HG02938 (cell line): Measurements from ENCODE around the gene ATOH7.
A peak's percentile ranks its signal among the peaks of the same experiment; 100 is the strongest.
"Not testable (repeated sequence)": the region's sequence is repeated elsewhere in the genome, so short reads cannot be mapped to it uniquely, and the experiment has no call there.

Experiments
- ATAC-seq: cut with Tn5 transposase; IDR thresholded peaks from one replicate; pipeline ENCODE4 v1.9.1; 2021; ENCODE audit warnings: mild to moderate bottlenecking, moderate library complexity; ENCODE audit not compliant: unreplicated experiment

Gene ATOH7

DNA sequence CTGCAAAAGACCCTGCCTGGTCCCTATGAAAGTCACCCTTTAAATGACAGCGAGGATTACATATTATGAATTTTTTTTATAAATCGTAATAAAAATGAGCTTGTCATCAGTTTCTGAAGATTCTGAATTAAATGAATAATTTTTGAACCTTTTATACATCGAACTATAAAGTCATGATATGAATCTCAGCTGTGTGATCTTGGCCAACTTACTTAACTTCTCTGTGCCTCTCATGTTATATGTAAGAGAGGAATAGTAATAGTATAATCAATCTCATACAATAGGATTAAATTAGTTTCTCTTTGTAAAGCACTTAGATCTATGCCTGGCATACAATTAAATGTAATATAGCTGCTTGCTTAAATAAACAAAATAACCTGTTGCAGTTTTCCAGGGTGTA, 5.3 kb upstream of the ATOH7 start:
- ATAC-seq = no peak

DNA sequence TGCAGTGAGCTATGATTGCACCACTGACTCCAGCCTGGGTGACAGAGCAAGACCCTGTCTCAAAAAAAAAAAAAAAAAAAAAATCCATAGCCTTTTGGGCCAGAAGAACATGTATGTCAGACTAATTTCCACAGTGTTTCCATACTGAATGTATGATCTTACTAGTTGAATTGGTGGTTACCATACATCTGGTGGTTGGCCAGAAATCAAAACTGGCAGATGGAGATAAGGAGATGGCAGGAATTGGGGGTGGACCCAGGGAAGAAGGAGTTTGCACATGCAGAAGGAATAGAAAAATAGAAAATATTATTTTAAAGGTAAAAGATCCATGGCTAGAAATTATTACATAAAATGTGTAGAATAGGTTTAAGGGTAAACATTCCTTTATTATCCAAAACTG, 3.7 kb upstream of the ATOH7 start:
- no peak for ATAC-seq

- no peak for ATAC-seq
These were observed 3.2 kb upstream of the ATOH7 start for GRCh38 chr10:68235111-68235510.

- ATAC-seq = no peak
These were observed 1.1 kb upstream of the ATOH7 start for GRCh38 chr10:68233046-68233445.

GRCh38 chr10:68231106-68231816, 652 bp downstream of the ATOH7 start:
- peak; percentile 73 for ATAC-seq

GRCh38 chr10:68230268-68230667, 1.6 kb downstream of the ATOH7 start:
- no peak for ATAC-seq

- no peak for ATAC-seq
These were observed 7.1 kb downstream of the ATOH7 start for GRCh38 chr10:68224810-68225209.

GRCh38 chr10:68223535-68224165, 8.3 kb downstream of the ATOH7 start:
- ATAC-seq = no peak

GRCh38 chr10:68222391-68222790, 9.5 kb downstream of the ATOH7 start:
- ATAC-seq = no peak

DNA sequence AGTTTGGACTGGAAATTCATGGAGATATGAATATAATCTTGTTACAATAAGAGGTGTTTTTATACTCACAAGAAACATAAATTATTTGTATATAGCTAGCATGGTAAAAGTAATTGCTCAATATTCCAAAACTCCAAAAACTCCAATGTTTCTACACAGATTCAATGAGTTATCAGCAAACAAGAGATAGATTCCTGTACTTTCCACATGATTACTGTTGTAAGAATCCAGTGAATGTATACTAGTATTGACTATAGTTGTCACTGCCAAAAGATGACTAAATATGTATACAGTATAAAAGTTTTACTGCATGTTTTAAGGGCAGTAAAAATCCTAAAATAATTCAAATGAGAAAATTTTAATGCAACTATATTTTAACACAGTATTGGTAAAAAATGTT, 10.7 kb downstream of the ATOH7 start:
- no peak for ATAC-seq

DNA sequence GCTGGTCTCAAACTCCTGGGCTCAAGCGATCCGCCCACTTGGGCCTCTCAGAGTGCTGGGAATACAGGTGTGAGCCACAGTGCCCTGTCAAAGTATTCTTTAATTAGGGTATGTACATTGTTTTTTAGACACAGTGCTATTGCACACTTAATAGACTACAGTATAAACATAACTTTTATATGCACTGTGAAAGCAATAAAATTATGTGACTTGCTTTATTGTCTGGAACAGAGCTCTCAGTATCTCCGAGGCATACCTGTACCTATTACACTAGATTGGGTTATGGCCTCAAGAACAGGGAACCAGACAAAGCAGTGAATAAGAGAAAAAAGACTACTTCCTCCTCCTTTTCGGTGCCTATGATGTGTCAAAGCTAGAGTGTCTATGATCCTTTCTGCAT, 13.1 kb downstream of the ATOH7 start:
- ATAC-seq = no peak

GRCh38 chr10:68212721-68213352, 19.1 kb downstream of the ATOH7 start:
- no peak for ATAC-seq

DNA sequence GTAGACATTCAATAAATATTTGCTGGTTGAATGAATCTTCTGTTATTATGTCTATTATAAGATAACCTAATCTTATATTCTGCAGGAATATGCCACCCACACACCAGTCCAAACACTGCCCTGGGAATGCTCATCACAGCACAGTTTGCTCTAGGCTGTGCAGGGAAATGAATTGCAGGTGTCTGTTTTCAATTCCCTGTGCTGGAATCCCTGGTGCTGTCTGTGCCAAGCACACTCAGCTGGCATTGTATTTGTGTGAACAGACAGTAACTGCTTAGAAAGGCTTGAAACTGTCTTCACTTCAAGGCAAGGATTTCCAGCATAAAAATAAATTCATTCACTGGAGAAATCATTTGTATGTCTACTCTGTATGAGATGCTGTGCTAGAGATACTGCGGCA, 20.2 kb downstream of the ATOH7 start:
- ATAC-seq = no peak

- ATAC-seq = no peak
These were observed 23.4 kb downstream of the ATOH7 start for GRCh38 chr10:68208424-68209042.

DNA sequence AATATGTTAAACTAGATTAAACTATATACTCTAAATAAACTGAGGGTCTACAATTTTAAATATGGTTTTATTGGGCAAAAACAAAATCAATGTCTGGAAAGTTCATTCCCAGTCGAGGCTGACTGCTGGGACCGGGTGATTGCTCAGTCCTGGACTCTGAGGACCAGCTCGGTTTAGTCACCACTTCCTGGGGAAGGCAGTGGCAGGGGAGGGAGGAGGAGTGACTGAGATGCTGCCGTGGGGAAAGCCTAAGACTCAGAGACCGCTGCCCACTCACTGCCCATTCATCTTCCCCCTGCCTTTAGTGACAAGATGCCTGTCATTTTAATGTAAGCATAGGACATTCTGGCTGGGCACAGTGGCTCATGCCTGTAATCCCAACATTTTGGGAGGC, 29.0 kb downstream of the ATOH7 start:
- ATAC-seq = no peak

DNA sequence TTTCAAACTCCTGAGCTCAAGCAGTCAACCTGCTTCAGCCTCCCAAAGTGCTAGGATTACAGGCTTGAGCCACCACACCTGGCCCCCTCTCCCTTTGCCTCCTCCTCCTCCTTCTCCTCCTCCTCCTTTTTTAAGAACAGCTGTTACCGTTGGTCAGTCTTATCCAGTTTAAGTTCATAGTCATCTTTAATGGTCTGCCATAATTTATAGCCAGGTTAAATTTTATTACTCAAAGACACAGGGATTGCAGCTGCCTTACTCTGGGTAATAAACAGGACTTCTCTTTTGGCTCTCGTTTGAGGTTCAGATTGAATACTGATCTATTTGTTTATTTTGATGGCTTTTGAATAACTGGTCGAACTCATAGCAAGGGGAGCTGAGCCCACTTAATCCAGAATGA, 35.2 kb downstream of the ATOH7 start:
- ATAC-seq = no peak

DNA sequence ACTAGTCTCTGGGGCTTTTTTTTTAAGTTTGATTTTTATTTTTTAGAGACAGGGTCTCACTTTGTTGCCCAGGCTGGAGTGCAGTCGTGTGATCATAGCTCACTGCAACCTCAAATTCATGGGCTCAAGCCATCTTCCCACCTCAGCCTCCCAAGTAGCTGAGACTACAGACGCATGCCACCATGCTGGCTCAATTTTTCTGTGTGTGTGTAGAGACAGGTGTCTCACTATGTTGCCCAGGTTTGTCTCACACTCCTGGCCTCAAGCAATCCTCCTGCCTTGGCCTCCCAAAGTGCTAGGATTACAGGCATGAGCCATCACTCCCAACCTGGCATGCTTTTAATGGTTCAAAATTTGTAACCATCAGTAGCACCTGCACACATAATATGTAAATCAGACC, 36.1 kb downstream of the ATOH7 start:
- ATAC-seq = not testable (repeated sequence)

GRCh38 chr10:68194290-68194689, 37.6 kb downstream of the ATOH7 start:
- ATAC-seq = no peak

DNA sequence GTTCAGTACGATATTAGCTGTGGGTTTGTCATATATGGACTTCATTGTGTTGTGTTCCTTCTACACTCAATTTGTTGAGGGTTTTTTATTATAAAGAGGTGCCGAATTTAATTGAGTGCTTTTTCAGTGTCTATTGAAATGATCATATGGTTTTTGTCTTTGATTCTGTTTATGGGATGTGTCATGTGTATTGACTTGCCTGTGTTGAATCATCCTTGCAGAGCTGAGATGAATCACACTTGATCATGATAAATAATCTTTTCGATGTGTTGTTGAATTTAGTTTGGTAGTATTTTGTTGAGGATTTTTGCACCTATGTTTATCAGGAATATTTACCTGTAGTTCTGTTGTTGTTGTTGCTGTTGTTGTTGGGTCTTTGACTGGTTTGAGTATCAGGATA, 39.8 kb downstream of the ATOH7 start:
- ATAC-seq = no peak

DNA sequence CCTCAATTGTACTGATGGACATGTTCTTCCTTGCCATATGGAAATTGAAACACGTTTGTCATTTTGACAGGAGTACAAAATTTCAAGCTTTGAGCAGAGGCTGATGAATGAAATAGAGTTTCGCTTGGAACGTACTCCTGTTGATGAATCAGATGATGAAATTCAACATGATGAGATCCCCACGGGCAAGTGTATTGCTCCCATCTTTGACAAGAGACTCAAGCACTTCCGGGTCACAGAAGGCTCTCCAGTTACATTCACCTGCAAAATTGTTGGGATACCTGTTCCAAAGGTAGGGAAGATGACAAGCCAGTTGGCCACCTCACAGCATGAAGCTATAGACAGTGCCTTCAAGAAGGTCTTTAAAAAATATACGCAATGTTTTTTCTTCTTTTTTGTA, 43.1 kb downstream of the ATOH7 start:
- no peak for ATAC-seq

- ATAC-seq = no peak
These were observed 46.8 kb downstream of the ATOH7 start for GRCh38 chr10:68185085-68185484.

GRCh38 chr10:68184546-68184945, 47.4 kb downstream of the ATOH7 start:
- no peak for ATAC-seq
